ENCODE results near the gene STX1A.

The STX1A gene

GRCh38 chr7:73718905-73719805, at the start of gene STX1A:
TSS of gene STX1A (minus strand) at chr7:73719669. CDS start at chr7:73719631, 38 bp downstream.
- peak; percentile 11 to 16 for DNase-seq

- DNase-seq: no peak
These were observed 49.4 kb upstream of the STX1A start for GRCh38 chr7:73768641-73769480.

GRCh38 chr7:73766556-73767229, 47.2 kb upstream of the STX1A start:
- no peak for DNase-seq

- DNase-seq: no peak
These were observed 43.2 kb upstream of the STX1A start for GRCh38 chr7:73762659-73762999.

- no peak for DNase-seq
These were observed 42.6 kb upstream of the STX1A start for GRCh38 chr7:73761854-73762658.

- DNase-seq: no peak
These were observed 39.2 kb upstream of the STX1A start for GRCh38 chr7:73758581-73759138.

- DNase-seq: peak; percentile 89 to 91
These were observed 30.7 kb upstream of the STX1A start for GRCh38 chr7:73749931-73750776.

- no peak for DNase-seq
These were observed 26.9 kb upstream of the STX1A start for GRCh38 chr7:73746378-73746777.

- no peak for DNase-seq
These were observed 23.5 kb upstream of the STX1A start for GRCh38 chr7:73742753-73743641.

- no peak for DNase-seq
These were observed 22.9 kb upstream of the STX1A start for GRCh38 chr7:73742338-73742752.

- DNase-seq: no peak
These were observed 22.1 kb upstream of the STX1A start for GRCh38 chr7:73741600-73741999.

GRCh38 chr7:73740771-73741170, 21.3 kb upstream of the STX1A start:
- no peak for DNase-seq

- DNase-seq: no peak
These were observed 20.7 kb upstream of the STX1A start for GRCh38 chr7:73740212-73740611.

- DNase-seq: no peak
These were observed 19.9 kb upstream of the STX1A start for GRCh38 chr7:73739387-73739767.

GRCh38 chr7:73738612-73739386, 19.3 kb upstream of the STX1A start, which contains the start of gene ABHD11:
TSS of gene ABHD11 (minus strand) at chr7:73738802. CDS start at chr7:73738770, 32 bp downstream.
- peak; percentile 87 to 90 for DNase-seq

- peak; percentile 36 to 40 for DNase-seq
These were observed 18.7 kb upstream of the STX1A start for GRCh38 chr7:73738220-73738611.

- no peak for DNase-seq
These were observed 18.2 kb upstream of the STX1A start for GRCh38 chr7:73737491-73738219.

- no peak for DNase-seq
These were observed 17.4 kb upstream of the STX1A start for GRCh38 chr7:73736885-73737284.

Measured in Kasumi-1 (cell line).